Mesendoderm (in vitro differentiated cells): Measurements from ENCODE around the gene PROC.
"Not testable (repeated sequence)": the region's sequence is repeated elsewhere in the genome, so short reads cannot be mapped to it uniquely, and the experiment has no call there.

Experiments used
- DNase-seq: peaks from one replicate; pipeline ENCODE4 v3.0.0; 2013
- H2AK5ac ChIP-seq: 2 replicates; pipeline ENCODE4 v1.6.1; 2013; ENCODE audit warnings: low read length, inconsistent platforms
- H2BK120ac ChIP-seq: 2 replicates; pipeline ENCODE4 v1.6.1; 2013; ENCODE audit warnings: low read depth, mild to moderate bottlenecking, low read length, moderate library complexity, mixed read lengths
- H2BK15ac ChIP-seq: replicated peaks from 2 replicates; pipeline ENCODE4 v1.6.1; 2013; ENCODE audit warnings: low read depth, mild to moderate bottlenecking, moderate library complexity
- H2BK5ac ChIP-seq: 2 replicates; pipeline ENCODE4 v1.6.1; 2013; ENCODE audit warnings: low read length, inconsistent platforms
- H3K18ac ChIP-seq: 2 replicates; pipeline ENCODE4 v1.6.1; 2013; ENCODE audit warnings: mild to moderate bottlenecking, low read length, mixed read lengths
- H3K23ac ChIP-seq: one replicate; pipeline ENCODE4 v1.6.1; 2013; ENCODE audit warnings: low read length
- H3K27ac ChIP-seq: 2 replicates; pipeline ENCODE4 v1.5.1; 2013; ENCODE audit warnings: low read depth, mild to moderate bottlenecking, inconsistent platforms, low read length, moderate library complexity
- H3K27me3 ChIP-seq: 2 replicates; pipeline ENCODE4 v1.6.1; 2013; ENCODE audit warnings: low read length, control low read depth, mild to moderate bottlenecking, inconsistent platforms; ENCODE audit not compliant: insufficient read depth, poor library complexity
- H3K36me3 ChIP-seq: 2 replicates; pipeline ENCODE4 v1.6.1; 2013; ENCODE audit warnings: low read length, inconsistent platforms; ENCODE audit not compliant: control insufficient read depth, insufficient read depth
- H3K4ac ChIP-seq: one replicate; pipeline ENCODE4 v1.6.1; 2013; ENCODE audit warnings: low read depth, mild to moderate bottlenecking, low read length, moderate library complexity
- H3K4me1 ChIP-seq: 2 replicates; pipeline ENCODE4 v1.6.1; 2013; ENCODE audit warnings: low read depth, low read length, inconsistent platforms; ENCODE audit not compliant: control insufficient read depth
- H3K4me2 ChIP-seq: 2 replicates; pipeline ENCODE4 v1.6.1; 2013; ENCODE audit warnings: low read length
- H3K4me3 ChIP-seq: 2 replicates; pipeline ENCODE4 v1.5.1; 2013; ENCODE audit warnings: mild to moderate bottlenecking, low read length
- H3K56ac ChIP-seq: one replicate; pipeline ENCODE4 v1.6.1; 2013; ENCODE audit warnings: low read length
- H3K79me1 ChIP-seq: 2 replicates; pipeline ENCODE4 v1.6.1; 2013; ENCODE audit warnings: low read length, inconsistent platforms
- H3K79me2 ChIP-seq: 2 replicates; pipeline ENCODE4 v1.6.1; 2013; ENCODE audit warnings: mild to moderate bottlenecking, low read length; ENCODE audit not compliant: control insufficient read depth, insufficient read depth
- H3K9ac ChIP-seq: 2 replicates; pipeline ENCODE4 v1.6.1; 2013; ENCODE audit warnings: low read length, inconsistent platforms
- H4K5ac ChIP-seq: one replicate; pipeline ENCODE4 v1.6.1; 2013; ENCODE audit warnings: low read length
- H4K8ac ChIP-seq: one replicate; pipeline ENCODE4 v1.6.1; 2013; ENCODE audit warnings: low read depth, mild to moderate bottlenecking, control low read depth, low read length, moderate library complexity
- WGBS: extraction: QIAGEN DNeasy Blood & Tissue Kit; methylation state at CpG from one replicate; pipeline ENCODE4 v1.1.7; 2013; ENCODE audit warnings: low lambda C conversion rate, missing lambda C conversion rate; ENCODE audit not compliant: insufficient coverage; ENCODE audit errors: extremely low coverage; 5-methylcytosine and 5-hydroxymethylcytosine counted together

The PROC gene

GRCh38 chr2:127448526-127448925 is 30.3 kb downstream of the PROC start:
- Histone ChIP-seq H2AK5ac (no peak overlapping the region), H3K27me3 (no peaks in the 10 kb centered on the region), H2BK5ac (no peak overlapping the region), H3K9ac (no peak overlapping the region), H3K36me3 (no peaks in the 10 kb centered on the region), H3K27ac (no peak overlapping the region), H3K79me2 (no peaks in the 10 kb centered on the region), H3K4ac (no peak overlapping the region), H3K79me1 (no peaks in the 10 kb centered on the region), H3K23ac (no peak overlapping the region), H4K8ac (no peak overlapping the region), H2BK15ac (no peak overlapping the region), H3K4me3 (no peak overlapping the region), H4K5ac (no peak overlapping the region), H3K4me1 (no peaks in the 10 kb centered on the region), H2BK120ac (no peak overlapping the region), H3K18ac (no peak overlapping the region), H3K4me2 (no peak overlapping the region), H3K56ac (no peak overlapping the region)
- no peak for DNase-seq
- no CpG with 5 or more reads among the region's 2 CpGs for WGBS

GRCh38 chr2:127449414-127449813 is 31.2 kb downstream of the PROC start:
- no peaks in the 10 kb centered on the region for H3K4me1 ChIP-seq
- DNase-seq, result no peak
- no peak overlapping the region for H4K5ac ChIP-seq
- H3K9ac ChIP-seq, result no peak overlapping the region
- no peaks in the 10 kb centered on the region for H3K27me3 ChIP-seq
- no CpG with 5 or more reads among the region's 4 CpGs for WGBS
- H2BK120ac ChIP-seq, result no peak overlapping the region
- H3K4me2 ChIP-seq, result no peak overlapping the region
- no peaks in the 10 kb centered on the region for H3K79me1 ChIP-seq
- peak overlapping the region; percentile 47 for H3K18ac ChIP-seq
- H3K56ac ChIP-seq, result no peak overlapping the region
- H3K79me2 ChIP-seq, result no peaks in the 10 kb centered on the region
- H3K4me3 ChIP-seq, result no peak overlapping the region
- H4K8ac ChIP-seq, result no peak overlapping the region
- H2BK15ac ChIP-seq, result no peak overlapping the region
- H3K36me3 ChIP-seq, result no peaks in the 10 kb centered on the region
- H2BK5ac ChIP-seq, result no peak overlapping the region
- no peak overlapping the region for H2AK5ac ChIP-seq
- H3K27ac ChIP-seq, result no peak overlapping the region
- no peak overlapping the region for H3K23ac ChIP-seq
- no peak overlapping the region for H3K4ac ChIP-seq

- Histone ChIP-seq H2BK120ac (no peak overlapping the region), H3K18ac (peak overlapping the region; percentile 47), H2BK15ac (no peak overlapping the region), H3K79me1 (no peaks in the 10 kb centered on the region), H3K9ac (no peak overlapping the region), H3K27me3 (no peaks in the 10 kb centered on the region), H3K27ac (no peak overlapping the region), H3K23ac (no peak overlapping the region), H4K8ac (peak overlapping the region; percentile 43), H3K4ac (no peak overlapping the region), H3K79me2 (no peaks in the 10 kb centered on the region), H2BK5ac (no peak overlapping the region), H4K5ac (no peak overlapping the region), H3K4me2 (no peak overlapping the region), H2AK5ac (no peak overlapping the region), H3K4me3 (no peak overlapping the region), H3K4me1 (no peaks in the 10 kb centered on the region), H3K36me3 (no peaks in the 10 kb centered on the region), H3K56ac (no peak overlapping the region)
- WGBS, result no CpG with 5 or more reads among the region's 4 CpGs
- no peak for DNase-seq
These were observed 31.7 kb downstream of the PROC start for GRCh38 chr2:127449898-127450297.

GRCh38 chr2:127451981-127452380 is 33.8 kb downstream of the PROC start:
- no peak overlapping the region for H3K23ac ChIP-seq
- H3K36me3 ChIP-seq, result no peaks in the 10 kb centered on the region
- no peaks in the 10 kb centered on the region for H3K4me1 ChIP-seq
- H3K56ac ChIP-seq, result no peak overlapping the region
- no peak overlapping the region for H4K8ac ChIP-seq
- no peaks in the 10 kb centered on the region for H3K27me3 ChIP-seq
- no peak overlapping the region for H3K9ac ChIP-seq
- H3K4me3 ChIP-seq, result no peak overlapping the region
- no peak overlapping the region for H3K27ac ChIP-seq
- no peaks in the 10 kb centered on the region for H3K79me2 ChIP-seq
- no peak overlapping the region for H3K4me2 ChIP-seq
- no peak overlapping the region for H3K18ac ChIP-seq
- no peaks in the 10 kb centered on the region for H3K79me1 ChIP-seq
- no peak overlapping the region for H2BK15ac ChIP-seq
- H4K5ac ChIP-seq, result no peak overlapping the region
- H2AK5ac ChIP-seq, result no peak overlapping the region
- no CpG with 5 or more reads among the region's 6 CpGs for WGBS
- no peak overlapping the region for H3K4ac ChIP-seq
- no peak overlapping the region for H2BK120ac ChIP-seq
- DNase-seq, result no peak
- no peak overlapping the region for H2BK5ac ChIP-seq

- not testable (repeated sequence) for H3K9ac ChIP-seq, H3K56ac ChIP-seq, H3K79me1 ChIP-seq, H2BK5ac ChIP-seq, H3K4me1 ChIP-seq, DNase-seq, H3K18ac ChIP-seq, H4K5ac ChIP-seq, H3K79me2 ChIP-seq, H3K23ac ChIP-seq, H2AK5ac ChIP-seq, H3K4me2 ChIP-seq, H3K27ac ChIP-seq, H3K4me3 ChIP-seq, H3K4ac ChIP-seq, H3K27me3 ChIP-seq, H3K36me3 ChIP-seq, H2BK15ac ChIP-seq, H4K8ac ChIP-seq, H2BK120ac ChIP-seq
- WGBS, result no CpG with 5 or more reads among the region's 8 CpGs
These were observed 34.2 kb downstream of the PROC start for GRCh38 chr2:127452423-127452822.

GRCh38 chr2:127453013-127453391 is 34.8 kb downstream of the PROC start:
- no peaks in the 10 kb centered on the region for H3K79me2 ChIP-seq
- H4K5ac ChIP-seq, result no peak overlapping the region
- H3K27ac ChIP-seq, result no peak overlapping the region
- H2AK5ac ChIP-seq, result no peak overlapping the region
- no peak overlapping the region for H3K4me2 ChIP-seq
- WGBS, result no CpG with 5 or more reads among the region's 3 CpGs
- H3K4me1 ChIP-seq, result no peaks in the 10 kb centered on the region
- no peak overlapping the region for H2BK120ac ChIP-seq
- H3K23ac ChIP-seq, result no peak overlapping the region
- H4K8ac ChIP-seq, result no peak overlapping the region
- no peak for DNase-seq
- no peaks in the 10 kb centered on the region for H3K36me3 ChIP-seq
- no peaks in the 10 kb centered on the region for H3K27me3 ChIP-seq
- no peak overlapping the region for H3K4ac ChIP-seq
- H3K79me1 ChIP-seq, result no peaks in the 10 kb centered on the region
- H3K56ac ChIP-seq, result no peak overlapping the region
- H3K18ac ChIP-seq, result no peak overlapping the region
- no peak overlapping the region for H2BK15ac ChIP-seq
- no peak overlapping the region for H2BK5ac ChIP-seq
- no peak overlapping the region for H3K4me3 ChIP-seq
- H3K9ac ChIP-seq, result no peak overlapping the region
